ENCODE measurements around the gene COBLL1.

DNA sequence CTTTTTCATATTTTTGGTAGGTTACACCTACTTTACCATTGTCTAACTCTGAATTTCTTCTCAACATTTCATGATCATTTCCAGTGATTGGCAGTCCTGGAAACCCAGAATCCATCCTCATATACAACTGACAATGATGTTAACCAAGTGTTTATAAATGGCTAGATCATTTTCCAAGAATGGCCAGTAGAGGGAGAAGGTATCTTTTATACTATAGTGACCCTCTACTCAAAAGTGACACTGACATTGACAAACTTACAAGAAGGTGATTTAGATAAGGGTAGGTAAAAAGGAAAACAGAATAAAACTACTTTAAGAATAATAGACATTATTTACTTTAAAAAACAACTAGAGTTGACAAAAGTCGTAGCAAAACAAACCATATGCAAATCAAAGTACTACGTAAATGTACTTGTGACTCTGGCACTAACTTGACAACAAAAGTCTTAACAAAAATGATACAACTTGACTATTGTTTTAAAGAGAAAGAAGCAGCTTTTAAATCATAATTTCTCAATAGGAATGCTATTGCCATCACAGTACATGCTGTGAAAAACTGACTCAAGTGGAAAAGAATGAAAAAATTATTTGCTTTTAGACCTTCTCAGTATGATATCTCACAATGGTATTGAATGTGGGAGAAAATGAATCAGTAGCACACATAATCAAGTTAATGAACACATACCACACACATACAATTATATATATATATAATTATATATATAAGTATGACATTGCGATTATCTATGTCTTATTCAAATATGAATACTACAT lies 143.7 kb downstream of the COBLL1 start:
- TF ChIP-seq CTCF (IDR thresholded peaks at IDR 0.05; ENCODE audit: insufficient read depth, low read depth, low read length), result peak; percentile 59
- TF ChIP-seq EZH2 (IDR thresholded peaks at IDR 0.05; ENCODE audit: insufficient read depth, low read length), result no peak
